Neutrophil (primary cell): ENCODE measurements around the gene PRKCSH.
"Not testable (repeated sequence)": the region's sequence is repeated elsewhere in the genome, so short reads cannot be mapped to it uniquely, and the experiment has no call there.

Source experiments
- H3K27ac ChIP-seq: fragments of 200-600 bp; sonication (generic); 2 replicates; pipeline ENCODE4 v1.5.1; 2016; ENCODE audit warnings: mild to moderate bottlenecking, moderate library complexity
- H3K27me3 ChIP-seq: fragments of 200-600 bp; sonication (generic); 2 replicates; pipeline ENCODE4 v1.6.0; 2016; ENCODE audit warnings: mild to moderate bottlenecking
- H3K36me3 ChIP-seq: fragments of 200-600 bp; sonication (generic); 2 replicates; pipeline ENCODE4 v1.5.1; 2017
- H3K4me1 ChIP-seq, 2 experiments: fragments of 200-600 bp in 1 of 2; sonication (generic) in 1 of 2; 1 replicate in 1 of 2; 2 replicates in 1 of 2; pipeline versions ENCODE4 v1.5.1 to v1.6.1; 2013 to 2016; ENCODE audit warnings: low read depth in 1 of 2, low read length in 1 of 2, mild to moderate bottlenecking in 1 of 2, moderate library complexity in 1 of 2; ENCODE audit not compliant: control insufficient read depth in 1 of 2, insufficient read depth in 1 of 2
- H3K4me3 ChIP-seq, 2 experiments: fragments of 200-600 bp in 1 of 2; sonication (generic) in 1 of 2; 1 replicate in 1 of 2; 2 replicates in 1 of 2; pipeline ENCODE4 v1.5.1; 2013 to 2016; ENCODE audit warnings: low read depth in 1 of 2, low read length in 1 of 2, mild to moderate bottlenecking in 1 of 2, moderate library complexity in 1 of 2
- H3K9me3 ChIP-seq: fragments of 200-600 bp; sonication (generic); 2 replicates; pipeline ENCODE4 v1.5.1; 2016
- CTCF ChIP-seq: fragments of 200-600 bp; sonication (generic); IDR thresholded peaks from 2 replicates; pipeline ENCODE4 v1.5.1; 2016; ENCODE audit warnings: antibody characterized with exemption

The PRKCSH gene

GRCh38 chr19:11451327-11451870 is 16.0 kb downstream of the PRKCSH start:
- Histone ChIP-seq H3K9me3 (no peaks in the 10 kb centered on the region), H3K36me3 (peaks cover 48% of the 10 kb centered on the region), H3K27me3 (peaks cover 39% of the 10 kb centered on the region), H3K4me3 (no peak overlapping the region), H3K27ac (no peak overlapping the region), H3K4me1 (no peaks in the 10 kb centered on the region)
- TF ChIP-seq CTCF, result no peak

GRCh38 chr19:11451871-11452619 is 16.6 kb downstream of the PRKCSH start:
- H3K27ac ChIP-seq, result no peak overlapping the region
- no peaks in the 10 kb centered on the region for H3K4me1 ChIP-seq
- no peaks in the 10 kb centered on the region for H3K9me3 ChIP-seq
- peaks cover 42% of the 10 kb centered on the region for H3K36me3 ChIP-seq
- no peak for TF ChIP-seq CTCF
- peaks cover 46% of the 10 kb centered on the region for H3K27me3 ChIP-seq
- no peak overlapping the region for H3K4me3 ChIP-seq

- Histone ChIP-seq H3K27ac (no peak overlapping the region), H3K4me3 (no peak overlapping the region), H3K9me3 (no peaks in the 10 kb centered on the region), H3K36me3 (peaks cover 34% of the 10 kb centered on the region), H3K4me1 (no peaks in the 10 kb centered on the region), H3K27me3 (peaks cover 49% of the 10 kb centered on the region)
- TF ChIP-seq CTCF, result no peak
Measured at GRCh38 chr19:11452620-11453310, 17.3 kb downstream of the PRKCSH start.

- no peaks in the 10 kb centered on the region for H3K4me1 ChIP-seq
- no peak overlapping the region for H3K27ac ChIP-seq
Measured at GRCh38 chr19:11453468-11454341, 18.3 kb downstream of the PRKCSH start.

GRCh38 chr19:11455233-11455554 is 19.8 kb downstream of the PRKCSH start:
- H3K9me3 ChIP-seq, H3K4me1 ChIP-seq, H3K4me3 ChIP-seq, H3K27ac ChIP-seq: not testable (repeated sequence)
- peaks cover 10% of the 10 kb centered on the region for H3K36me3 ChIP-seq
- H3K27me3 ChIP-seq, result peaks cover 59% of the 10 kb centered on the region

More at GRCh38 chr19:11453468-11454341, 18.3 kb downstream of the PRKCSH start:
- peaks cover 59% of the 10 kb centered on the region for H3K27me3 ChIP-seq
- H3K9me3 ChIP-seq, result no peaks in the 10 kb centered on the region
- H3K36me3 ChIP-seq, result peaks cover 25% of the 10 kb centered on the region
- no peak for TF ChIP-seq CTCF
- H3K4me3 ChIP-seq, result no peak overlapping the region
